HepG2 (cell line): ENCODE data around the gene FRMD3. TPM values are rescaled to one million over a fixed set of nuclear protein-coding genes. Genes with fewer than 3 reads are reported as not detected.

ENCODE experiments used
- ATAC-seq: fragments of 200-7000 bp; cut with Tn5 transposase; 3 replicates; pipeline ENCODE4 v1.9.1; 2020; ENCODE audit warnings: mild to moderate bottlenecking, moderate library complexity
- BruUV-seq: library from RNA; stranded (reverse); fragments of 400-500 nt; replicated peaks from 2 replicates; lab custom pipeline; 2021; lab: Mats Ljungman, UMichigan
- CTCF ChIA-PET: fragments of 300-600 bp; formaldehyde crosslinking; extraction: SDS; loops from one replicate; lab custom pipeline; 2021; ENCODE audit warnings: low total read pairs, inconsistent platforms, low intra/inter-chr PET ratio; lab: Yijun Ruan, JAX
- POLR2A ChIA-PET: fragments of 350-600 bp; sonication (Branson Sonifier 250); formaldehyde crosslinking; loops from one replicate; lab custom pipeline; 2020; ENCODE audit warnings: antibody characterized with exemption, inconsistent platforms; lab: Yijun Ruan, JAX
- DNase-seq: peaks from one replicate; pipeline ENCODE4 v3.0.0-alpha.2; 2015; ENCODE audit warnings: low spot score
- FAIRE-seq: peaks from 3 replicates; lab custom pipeline; 2011; peaks lifted over from hg19 to GRCh38; lab: Jason Lieb, UNC
- H2AFZ ChIP-seq: one replicate; pipeline ENCODE4 v1.6.1; 2011; ENCODE audit warnings: low read length, inconsistent platforms
- H3K27ac ChIP-seq: fragments of 300-600 bp; 3 replicates; pipeline ENCODE4 v1.8.0; 2011; ENCODE audit warnings: mixed run types, mild to moderate bottlenecking, mixed read lengths, low read length, inconsistent platforms; ENCODE audit not compliant: insufficient read depth; ENCODE audit errors: extremely low read length
- H3K27me3 ChIP-seq, 2 experiments: fragments of 200-600 bp in 1 of 2; 2 replicates in 1 of 2; 3 replicates in 1 of 2; pipeline versions ENCODE4 v1.6.0 to v1.8.0; 2011; ENCODE audit warnings: low read length in 2 of 2, mild to moderate bottlenecking in 2 of 2, moderate library complexity in 2 of 2, inconsistent platforms in 1 of 2; ENCODE audit not compliant: insufficient read depth in 2 of 2, control insufficient read depth in 1 of 2
- H3K36me3 ChIP-seq, 2 experiments: fragments of 200-600 bp in 1 of 2; replicated peaks in 1 of 2; 2 replicates in 1 of 2; 3 replicates in 1 of 2; pipeline versions ENCODE4 v1.5.1 to v1.8.0; 2011; ENCODE audit warnings: low read length in 2 of 2, inconsistent platforms in 1 of 2; ENCODE audit not compliant: insufficient read depth in 2 of 2, control insufficient read depth in 1 of 2
- H3K4me1 ChIP-seq: 2 replicates; pipeline ENCODE4 v1.5.1; 2012; ENCODE audit warnings: low read length, inconsistent platforms; ENCODE audit not compliant: insufficient read depth
- H3K4me2 ChIP-seq: 2 replicates; pipeline ENCODE4 v1.6.0; 2011; ENCODE audit warnings: low read depth, low read length, inconsistent platforms
- H3K4me3 ChIP-seq, 3 experiments: fragments of 200-600 bp in 1 of 3; sonication (generic), shearing (Covaris generic) in 1 of 3; replicated peaks in 1 of 3; 2 replicates each; pipeline ENCODE4 v1.5.1; 2011 to 2016; ENCODE audit warnings: low read length in 3 of 3, inconsistent platforms in 2 of 3, low read depth in 2 of 3, mild to moderate bottlenecking in 2 of 3, control low read depth in 1 of 3, mixed read lengths in 1 of 3; ENCODE audit not compliant: insufficient read depth in 1 of 3
- H3K79me2 ChIP-seq: one replicate; pipeline ENCODE4 v1.6.1; 2011; ENCODE audit warnings: low read length, inconsistent platforms; ENCODE audit not compliant: insufficient read depth
- H3K9ac ChIP-seq: 2 replicates; pipeline ENCODE4 v1.6.0; 2011; ENCODE audit warnings: mild to moderate bottlenecking, low read depth, low read length, inconsistent platforms; ENCODE audit not compliant: insufficient read depth
- H3K9me3 ChIP-seq: 2 replicates; pipeline ENCODE4 v1.5.1; 2012; ENCODE audit warnings: mild to moderate bottlenecking, low read length
- H4K20me1 ChIP-seq: 2 replicates; pipeline ENCODE4 v1.6.0; 2011; ENCODE audit warnings: inconsistent platforms, mild to moderate bottlenecking, low read length, moderate library complexity; ENCODE audit not compliant: insufficient read depth
- ASH2L ChIP-seq: fragments of 300-600, 200-600 bp; sonication (generic); IDR thresholded peaks from 2 replicates; pipeline ENCODE4 v1.7.0; 2017; ENCODE audit warnings: low read depth, mild to moderate bottlenecking, moderate library complexity, mixed read lengths, low read length; ENCODE audit not compliant: insufficient read length
- BCL3 ChIP-seq: sonication (generic); formaldehyde crosslinking; IDR thresholded peaks from 2 replicates; pipeline ENCODE4 v1.5.1; 2020; ENCODE audit warnings: mild to moderate bottlenecking, missing genetic modification reagents, moderate library complexity
- FUBP1 ChIP-seq: sonication (generic); formaldehyde crosslinking; IDR thresholded peaks from 2 replicates; pipeline ENCODE4 v1.5.1; 2020; ENCODE audit warnings: missing genetic modification reagents, mild to moderate bottlenecking, borderline replicate concordance
- HDAC2 ChIP-seq: sonication (generic); formaldehyde crosslinking; IDR thresholded peaks from 2 replicates; pipeline ENCODE4 v1.4.0; 2020; ENCODE audit warnings: missing genetic modification reagents
- KLF12 ChIP-seq: sonication (generic); formaldehyde crosslinking; IDR thresholded peaks from 2 replicates; pipeline ENCODE4 v1.4.0; 2020; ENCODE audit warnings: missing genetic modification reagents, borderline replicate concordance
- LCORL ChIP-seq, 2 experiments: fragments of 450-650 bp in 1 of 2; sonication (generic) in 1 of 2; formaldehyde crosslinking in 1 of 2; IDR thresholded peaks; 2 replicates each; pipeline versions ENCODE4 v1.5.0 to v1.6.1; 2017 to 2020; ENCODE audit warnings: antibody characterized with exemption in 1 of 2, missing genetic modification reagents in 1 of 2
- MAFG ChIP-seq: sonication (generic); formaldehyde crosslinking; IDR thresholded peaks from 2 replicates; pipeline ENCODE4 v1.5.1; 2020; ENCODE audit warnings: mild to moderate bottlenecking, missing genetic modification reagents
- NRL ChIP-seq: sonication (generic); formaldehyde crosslinking; IDR thresholded peaks from 2 replicates; pipeline ENCODE4 v1.5.0; 2020; ENCODE audit warnings: missing genetic modification reagents, mild to moderate bottlenecking, moderate library complexity, borderline replicate concordance
- ONECUT2 ChIP-seq: sonication (generic); formaldehyde crosslinking; IDR thresholded peaks from 2 replicates; pipeline ENCODE4 v1.4.0; 2020; ENCODE audit warnings: missing genetic modification reagents
- POLR2A ChIP-seq, 2 experiments: IDR thresholded peaks; 2 replicates each; pipeline ENCODE4 v1.6.1; 2011; ENCODE audit warnings: low read depth in 2 of 2, low read length in 2 of 2, mild to moderate bottlenecking in 1 of 2, moderate library complexity in 1 of 2; ENCODE audit not compliant: insufficient read depth in 1 of 2
- RELA ChIP-seq: sonication (generic); formaldehyde crosslinking; IDR thresholded peaks from 2 replicates; pipeline ENCODE4 v1.4.0; 2020; ENCODE audit warnings: missing genetic modification reagents
- TFAP4 ChIP-seq: sonication (generic); IDR thresholded peaks from 2 replicates; pipeline ENCODE4 v1.6.1; 2016; ENCODE audit warnings: low read depth, borderline replicate concordance
- ZNF121 ChIP-seq: sonication (generic); formaldehyde crosslinking; IDR thresholded peaks from 2 replicates; pipeline ENCODE4 v1.5.0; 2020; ENCODE audit warnings: mild to moderate bottlenecking, missing genetic modification reagents
- ZNF333 ChIP-seq: sonication (generic); formaldehyde crosslinking; IDR thresholded peaks from 2 replicates; pipeline ENCODE4 v1.4.0; 2020; ENCODE audit warnings: mild to moderate bottlenecking, missing genetic modification reagents, borderline replicate concordance
- WGBS: methylation state at CpG from one replicate; pipeline ENCODE4 v1.1.6; 2017; ENCODE audit warnings: low lambda C conversion rate; 5-methylcytosine and 5-hydroxymethylcytosine counted together
- in situ Hi-C: cut with HindIII; loops from 2 replicates; pipeline ENCODE4 v1.10.0; 2017; ENCODE audit warnings: low pct_unique_long_range_greater_than_20kb; ENCODE audit not compliant: extremely low pct_ligation_motif_present
- intact Hi-C: fragments of 100-400 bp; cut with micrococcal nuclease; formaldehyde crosslinking; loops from one replicate; pipeline ENCODE4 v1.10.0; 2022; ENCODE audit not compliant: unreplicated experiment
- polyA plus RNA-seq, 8 experiments: library from polyadenylated mRNA; depleted of rRNA in 3 of 8; stranded (reverse) in 7 of 8; unstranded in 1 of 8; fragments of >200 nt; fragmentation: Illumina TruSeq in 4 of 8; extraction: Trizol in 4 of 8; gene quantifications; 2 replicates each; pipeline versions ENCODE4 v1.2.1 to v1.2.3, GENCODE V29; 2011 to 2016; ENCODE audit warnings: low read depth in 4 of 8, missing spikeins in 1 of 8, mixed read lengths in 1 of 8; ENCODE audit not compliant: insufficient read depth in 1 of 8
- total RNA-seq, 5 experiments: library from RNA; depleted of rRNA; stranded (reverse); fragments of >200 nt; fragmentation: Illumina TruSeq; extraction: Trizol; gene quantifications; 2 replicates each; pipeline ENCODE4 v1.2.3, GENCODE V29; 2016; ENCODE audit warnings: low read depth in 1 of 5

Gene FRMD3
- total and polyA plus RNA-seq, 2 of the 13 experiments (the other 11 are each of a cell fraction or from before 2014, with no cell fraction given): 3.2 to 7.7 TPM

GRCh38 chr9:83444110-83444509 is 94.1 kb downstream of the FRMD3 start:
- no peak overlapping the region for H3K4me2 ChIP-seq
- H3K9me3 ChIP-seq: no peaks in the 10 kb centered on the region
- intact Hi-C loops (no loop called here), in situ Hi-C loops (no loop called here)
- H3K9ac ChIP-seq: no peak overlapping the region
- H3K79me2 ChIP-seq: no peaks in the 10 kb centered on the region
- ChIA-PET CTCF (no interaction called here), POLR2A (no interaction called here)
- peaks cover 16% of the 10 kb centered on the region for H3K4me1 ChIP-seq
- FAIRE-seq (no peak), ATAC-seq (no peak), DNase-seq (no peak)
- no peak overlapping the region for H3K4me3 ChIP-seq
- WGBS: 90% methylated on average over 4 of the region's 4 CpGs
- TF ChIP-seq BCL3 (CRISPR knock-in tag): no peak
- no peak for TF ChIP-seq LCORL (IDR thresholded peaks at IDR 0.05)
- no peak for TF ChIP-seq LCORL (CRISPR knock-in tag; IDR thresholded peaks at IDR 0.05)
- no peak for TF ChIP-seq ONECUT2 (CRISPR knock-in tag)
- no peak for TF ChIP-seq TFAP4
- no peak for TF ChIP-seq POLR2A (IDR thresholded peaks at IDR 0.05; ENCODE audit: insufficient read depth in 1 of 2, low read depth in 2 of 2, low read length in 2 of 2)
- TF ChIP-seq ZNF333: no peak
- no peak for TF ChIP-seq KLF12
- TF ChIP-seq ASH2L: no peak
- no peak for TF ChIP-seq HDAC2 (CRISPR knock-in tag)
- TF ChIP-seq NRL (CRISPR knock-in tag): no peak
- no peak for TF ChIP-seq ZNF121 (CRISPR knock-in tag)
- TF ChIP-seq RELA (CRISPR knock-in tag): no peak
- no peak for TF ChIP-seq FUBP1 (CRISPR knock-in tag)
- no peak for TF ChIP-seq MAFG (CRISPR knock-in tag)
- no TSS peak for BruUV-seq
- no peak overlapping the region for H2AFZ ChIP-seq
- no peaks in the 10 kb centered on the region for H4K20me1 ChIP-seq
- H3K36me3 ChIP-seq: no peaks in the 10 kb centered on the region; a peak in 1 of 5 replicates
- no peaks in the 10 kb centered on the region for H3K27me3 ChIP-seq
- H3K27ac ChIP-seq: no peak overlapping the region
